CD4-positive, alpha-beta T cell treated with Interleukin-1 beta for 1 hour (primary cell): ENCODE results near the gene CISH.

Source experiments
- DNase-seq, 2 donors: peaks; one replicate each; pipeline ENCODE4 v3.0.0-alpha.2; 2020 to 2022

CISH gene

DNA sequence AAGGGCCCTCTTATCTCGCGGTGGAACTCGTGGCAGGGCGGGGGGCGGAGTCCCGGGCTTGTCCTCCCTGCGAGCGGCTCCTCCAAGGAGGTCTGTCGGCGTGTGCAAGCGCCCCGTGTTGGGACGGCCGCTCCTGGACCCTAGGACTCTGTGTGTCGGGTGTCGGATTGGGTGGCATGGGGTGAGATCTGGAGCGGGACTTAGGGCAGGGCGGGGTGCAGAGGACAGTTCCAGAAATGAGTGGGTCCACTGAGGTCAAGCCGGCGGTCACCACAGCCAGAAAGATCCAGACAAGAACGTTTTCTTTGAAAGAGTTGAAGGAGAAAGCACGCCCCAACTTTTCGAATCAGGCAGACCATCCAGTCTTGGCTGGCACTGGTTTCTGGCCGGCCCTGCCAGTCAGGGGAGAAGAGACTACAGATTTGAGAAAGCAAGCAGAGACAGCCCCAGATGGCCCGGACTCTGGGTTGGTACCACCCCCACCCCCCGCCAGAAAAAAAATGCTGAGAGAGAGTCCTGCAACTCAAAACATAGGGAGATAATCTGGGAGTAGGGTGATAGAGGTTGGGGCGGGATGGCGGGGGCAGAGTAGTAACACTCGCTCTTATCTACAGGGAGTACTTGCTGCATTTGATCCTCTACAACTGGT lies 784 bp upstream of the CISH start:
- DNase-seq: no peak

DNA sequence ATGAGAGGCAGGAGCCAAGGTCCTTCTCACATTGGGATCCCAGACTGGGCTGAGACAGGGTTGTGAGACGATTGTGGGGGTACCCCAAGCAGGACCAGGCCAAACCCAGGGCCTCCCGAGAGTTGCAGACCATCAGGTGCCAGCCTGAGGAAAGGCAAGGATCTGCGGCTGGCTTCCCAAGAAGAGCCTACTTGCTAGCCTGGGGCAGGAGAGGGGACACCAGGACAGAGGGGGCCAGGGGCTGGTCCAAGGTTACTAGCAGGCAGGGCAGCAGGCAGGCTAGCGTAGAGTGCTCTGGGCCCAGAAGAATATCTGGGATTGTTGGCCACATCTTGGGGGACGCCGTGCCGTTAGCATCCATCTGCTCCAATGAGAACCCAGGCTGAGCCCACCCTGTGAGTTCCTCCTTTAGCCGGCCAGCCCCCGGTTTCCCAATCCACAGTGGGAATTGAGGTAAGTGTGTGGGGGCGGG lies 546 bp downstream of the CISH start:
- DNase-seq: no peak

DNA sequence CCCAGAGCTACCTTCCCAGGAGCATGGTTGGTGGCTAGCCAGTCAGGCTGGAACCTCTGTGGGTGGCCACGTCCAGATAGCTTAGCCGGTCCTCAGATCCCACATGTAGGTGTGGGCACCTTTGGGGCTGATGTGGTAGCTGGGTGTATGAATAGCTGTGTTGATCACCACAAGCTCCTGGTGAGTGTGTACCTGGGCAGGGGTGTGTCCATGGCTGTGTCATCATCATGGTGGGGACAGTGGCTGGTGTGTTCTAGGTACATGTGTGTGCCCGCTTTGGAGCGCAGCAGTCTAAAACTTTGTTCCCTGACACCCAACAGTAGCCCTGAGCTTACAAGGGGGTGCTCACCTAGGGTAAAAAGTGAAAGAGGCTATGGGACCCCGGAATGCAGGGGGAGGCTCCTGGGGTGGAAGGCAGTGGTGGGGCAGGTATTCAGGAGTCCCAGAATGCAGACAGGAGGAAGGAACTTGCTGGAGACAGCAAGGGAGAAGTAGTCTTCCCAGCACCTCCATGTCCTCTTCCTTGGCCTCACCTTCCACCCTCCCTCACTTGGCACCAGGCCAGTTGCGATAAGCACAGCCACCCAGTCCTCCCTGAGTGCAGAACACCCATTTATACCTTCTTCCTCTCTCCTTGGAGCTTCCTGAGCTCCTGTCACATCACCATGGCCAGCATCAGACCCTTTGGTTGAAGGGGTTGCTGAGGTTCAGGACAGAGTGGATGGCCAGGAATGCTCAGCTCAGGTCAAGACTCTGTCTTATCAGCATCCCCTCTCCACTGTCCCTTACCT lies 1.2 kb downstream of the CISH start:
- no peak for DNase-seq

DNA sequence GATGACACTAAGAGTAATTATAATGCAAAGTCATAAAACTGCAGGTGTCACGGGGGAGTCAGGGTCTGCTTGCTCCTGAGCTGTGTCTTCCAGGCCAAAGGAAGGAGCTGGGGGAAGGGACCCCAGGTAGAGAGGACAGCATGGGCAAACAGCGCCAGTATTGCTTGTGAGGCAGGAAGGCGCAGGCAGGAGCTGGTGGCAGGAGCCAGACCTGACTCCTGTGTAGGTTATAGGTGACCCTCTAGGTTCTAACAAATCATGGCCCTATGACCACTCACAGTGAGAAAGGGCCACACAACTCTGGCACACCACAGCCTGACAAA lies 1.9 kb downstream of the CISH start:
- DNase-seq: no peak

DNA sequence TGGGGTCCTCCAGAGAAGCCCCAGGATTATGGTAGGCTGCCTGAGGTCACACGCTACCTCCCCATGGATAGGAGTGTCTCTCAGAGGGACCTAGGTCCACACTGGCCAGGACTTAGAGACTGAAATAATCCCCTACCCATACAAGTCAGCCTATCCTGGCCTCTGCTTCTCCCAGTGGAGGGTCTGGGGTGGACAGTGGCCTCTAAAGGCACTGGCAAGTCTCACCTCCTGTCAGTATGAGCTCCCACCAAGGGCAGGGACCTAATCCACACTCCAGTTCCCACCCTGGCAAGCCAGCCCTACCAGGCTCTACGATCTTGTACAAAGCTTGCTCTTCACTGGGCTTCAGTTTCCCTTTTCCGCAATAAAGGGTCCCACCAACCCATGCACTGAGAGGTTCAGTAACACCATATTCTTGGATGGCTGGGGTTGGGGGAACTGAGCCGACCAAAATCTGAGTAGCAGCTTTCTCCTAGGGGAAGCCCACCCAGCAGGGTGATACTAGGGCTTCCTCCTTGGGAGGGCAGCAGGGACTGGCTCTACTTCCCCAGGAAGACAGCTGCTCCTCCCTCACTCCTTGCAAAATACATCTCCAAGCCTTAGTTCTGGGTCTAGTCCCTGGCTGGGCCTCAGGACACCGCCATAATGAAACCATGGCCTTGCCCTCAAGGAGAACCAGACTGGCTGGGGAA lies 2.4 kb downstream of the CISH start:
- DNase-seq: no peak

DNA sequence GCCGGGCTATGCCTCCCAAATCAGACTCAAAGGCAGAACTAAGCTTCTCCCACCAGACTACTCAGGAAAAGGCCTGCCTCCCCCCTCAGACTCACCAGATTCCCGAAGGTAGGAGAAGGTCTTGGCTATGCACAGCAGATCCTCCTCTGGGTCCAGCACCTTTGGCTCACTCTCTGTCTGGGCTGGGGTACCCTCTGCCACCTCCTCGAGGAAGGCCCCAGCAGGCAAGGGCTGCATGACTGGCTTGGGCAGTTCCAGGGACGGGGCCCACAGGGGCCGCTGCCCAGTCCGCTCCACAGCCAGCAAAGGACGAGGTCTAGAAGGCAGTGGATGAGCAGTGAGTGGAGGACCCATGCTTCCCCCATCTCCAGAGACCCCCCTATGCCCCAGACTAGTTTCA lies 3.3 kb downstream of the CISH start:
- no peak for DNase-seq

DNA sequence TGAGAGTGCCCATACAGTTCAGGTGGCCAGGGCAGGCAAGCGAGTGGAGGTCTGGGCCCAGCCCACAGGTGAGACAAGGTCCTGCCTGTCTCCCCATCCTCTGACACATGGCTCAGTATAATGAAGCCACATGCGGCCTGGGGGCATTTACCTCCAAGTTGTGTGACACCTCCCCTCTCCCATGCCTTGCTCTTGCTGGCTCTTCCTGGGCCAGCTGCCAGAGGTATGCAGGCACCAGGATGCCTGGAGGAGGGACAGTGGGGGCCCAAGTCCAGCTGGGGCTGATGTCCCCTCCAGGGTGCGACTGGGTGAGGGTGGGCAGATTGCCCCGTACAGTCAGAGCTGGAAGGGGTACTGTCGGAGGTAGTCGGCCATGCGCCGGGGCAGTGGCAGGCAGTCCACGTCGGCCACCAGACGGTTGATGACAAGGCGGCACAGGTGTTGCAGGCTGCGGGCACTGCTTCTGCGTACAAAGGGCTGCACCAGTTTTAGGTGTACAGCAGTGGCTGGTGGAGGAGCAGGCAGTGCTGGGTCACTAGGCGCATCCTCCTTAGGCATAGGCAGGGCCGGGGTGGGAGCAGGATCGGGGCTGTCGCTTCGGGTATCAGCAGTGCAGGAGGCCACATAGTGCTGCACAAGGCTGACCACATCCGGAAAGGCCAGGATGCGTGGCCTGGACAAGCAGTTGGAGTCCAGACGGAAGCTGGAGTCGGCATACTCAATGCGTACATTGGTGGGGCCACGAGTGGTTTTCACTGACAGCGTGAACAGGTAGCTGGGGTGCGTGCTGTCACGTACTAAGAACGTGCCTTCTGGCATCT lies 4.1 kb downstream of the CISH start:
- DNase-seq: no peak

DNA sequence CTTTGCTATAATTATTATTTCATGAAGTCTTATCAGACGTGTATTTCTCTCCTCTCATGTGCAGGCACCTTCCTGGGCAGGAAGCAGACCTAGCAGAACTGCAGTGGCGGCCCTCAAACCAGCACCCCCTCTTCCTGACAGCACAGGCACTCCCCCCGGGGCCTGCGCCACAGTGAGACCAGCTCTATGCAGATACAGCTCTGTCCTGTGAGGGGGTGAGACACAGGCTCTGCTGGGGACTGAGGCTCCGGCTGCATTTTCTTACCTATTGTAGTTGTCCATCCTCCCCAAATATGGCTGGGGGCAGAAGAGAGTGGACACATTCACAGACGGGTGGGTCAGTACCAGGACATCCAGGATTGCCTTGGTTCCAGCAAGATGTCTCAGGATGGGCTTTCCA lies 5.0 kb downstream of the CISH start:
- DNase-seq: peak; percentile 31 to 46

DNA sequence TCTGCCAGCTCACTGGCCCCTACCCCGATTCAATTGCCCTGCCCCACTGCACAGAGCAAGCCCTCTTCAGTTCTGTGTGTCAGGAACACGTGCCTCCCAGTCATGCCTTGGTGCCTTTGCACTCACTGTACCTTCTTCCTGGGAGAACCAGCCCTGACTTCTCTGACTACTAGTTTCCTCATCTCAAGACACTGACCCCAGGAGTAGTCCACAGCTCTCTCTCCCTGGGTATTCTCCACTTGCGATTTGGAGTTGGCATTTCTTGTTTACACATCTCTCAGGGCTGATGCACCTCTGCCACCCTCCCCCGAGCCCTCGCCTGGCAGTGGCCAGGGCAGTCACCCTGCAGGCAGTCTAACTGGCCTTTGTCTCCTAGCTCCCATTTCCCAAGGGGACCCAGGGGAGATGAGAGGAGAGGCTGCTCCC lies 5.7 kb downstream of the CISH start:
- no peak for DNase-seq

DNA sequence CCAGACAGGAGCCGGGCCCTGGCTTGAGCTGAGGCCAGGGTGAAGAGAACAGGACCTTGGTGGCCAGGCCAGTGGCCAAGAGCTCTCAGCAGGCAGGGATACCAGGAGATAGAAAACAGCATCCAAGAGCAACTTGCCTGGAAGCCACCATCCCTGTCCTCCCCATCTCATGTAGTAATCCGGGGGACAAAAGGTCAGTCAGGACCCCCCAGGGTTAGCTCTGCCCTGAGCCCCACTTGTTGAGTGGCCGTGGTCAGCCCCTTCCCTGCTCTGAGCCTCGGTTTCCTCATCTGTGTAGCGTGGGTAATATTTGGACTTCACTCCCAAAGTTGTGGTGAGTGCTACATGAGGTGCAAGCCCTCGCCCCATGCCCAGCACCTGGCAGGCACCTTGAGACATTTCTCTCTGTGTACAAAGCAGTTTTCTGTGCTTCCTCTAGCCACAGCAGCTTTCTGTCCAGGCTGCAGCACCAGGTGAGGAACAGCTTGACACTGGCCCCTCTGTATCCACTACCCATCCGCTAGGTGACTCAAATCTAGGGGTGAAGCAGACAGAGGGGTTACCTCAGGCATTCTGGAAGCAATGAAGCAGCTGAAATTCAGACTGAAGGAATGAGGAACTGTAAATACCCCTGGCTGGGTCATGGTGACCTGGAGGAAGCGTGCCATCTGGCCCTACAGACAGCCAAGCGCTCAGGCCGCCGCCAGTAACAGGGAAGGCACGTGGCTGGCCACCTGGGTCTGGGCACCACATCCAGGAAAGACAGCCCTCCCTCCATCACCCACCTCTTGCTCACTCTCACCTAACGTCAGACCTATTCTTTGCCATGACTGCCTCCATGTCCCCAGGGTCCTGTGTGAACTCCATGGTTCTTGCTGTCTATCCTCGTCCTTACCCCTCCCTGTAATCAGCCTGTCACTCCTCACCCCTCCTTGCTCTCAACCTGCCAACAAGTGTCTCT lies 6.7 kb downstream of the CISH start:
- DNase-seq: peak in 1 of 2 donors; percentile 30

DNA sequence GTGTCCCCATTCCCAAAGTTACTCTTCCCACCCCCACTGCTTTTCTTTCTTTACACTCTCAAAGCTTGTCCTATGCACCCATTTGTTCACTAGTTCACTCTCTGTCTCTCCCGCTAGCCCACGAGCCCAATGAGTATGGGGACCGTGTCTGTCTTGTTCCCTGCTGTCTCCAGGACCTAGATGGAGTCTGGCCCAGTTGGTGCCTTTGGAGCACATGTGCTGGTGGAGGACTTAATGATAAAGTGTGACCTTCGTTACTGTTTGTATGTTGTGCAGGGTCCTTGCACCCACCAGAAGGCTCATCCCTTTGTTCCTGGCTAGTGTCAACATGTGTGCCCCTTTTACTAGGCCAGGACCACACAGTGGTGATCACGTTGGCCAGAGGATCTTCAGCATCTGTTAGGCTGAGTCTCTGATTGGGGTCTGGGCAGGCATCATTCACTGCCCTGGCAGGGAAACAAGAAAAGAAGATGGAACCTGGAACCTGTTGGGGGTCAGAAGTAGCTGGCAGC lies 7.4 kb downstream of the CISH start:
- DNase-seq: no peak

DNA sequence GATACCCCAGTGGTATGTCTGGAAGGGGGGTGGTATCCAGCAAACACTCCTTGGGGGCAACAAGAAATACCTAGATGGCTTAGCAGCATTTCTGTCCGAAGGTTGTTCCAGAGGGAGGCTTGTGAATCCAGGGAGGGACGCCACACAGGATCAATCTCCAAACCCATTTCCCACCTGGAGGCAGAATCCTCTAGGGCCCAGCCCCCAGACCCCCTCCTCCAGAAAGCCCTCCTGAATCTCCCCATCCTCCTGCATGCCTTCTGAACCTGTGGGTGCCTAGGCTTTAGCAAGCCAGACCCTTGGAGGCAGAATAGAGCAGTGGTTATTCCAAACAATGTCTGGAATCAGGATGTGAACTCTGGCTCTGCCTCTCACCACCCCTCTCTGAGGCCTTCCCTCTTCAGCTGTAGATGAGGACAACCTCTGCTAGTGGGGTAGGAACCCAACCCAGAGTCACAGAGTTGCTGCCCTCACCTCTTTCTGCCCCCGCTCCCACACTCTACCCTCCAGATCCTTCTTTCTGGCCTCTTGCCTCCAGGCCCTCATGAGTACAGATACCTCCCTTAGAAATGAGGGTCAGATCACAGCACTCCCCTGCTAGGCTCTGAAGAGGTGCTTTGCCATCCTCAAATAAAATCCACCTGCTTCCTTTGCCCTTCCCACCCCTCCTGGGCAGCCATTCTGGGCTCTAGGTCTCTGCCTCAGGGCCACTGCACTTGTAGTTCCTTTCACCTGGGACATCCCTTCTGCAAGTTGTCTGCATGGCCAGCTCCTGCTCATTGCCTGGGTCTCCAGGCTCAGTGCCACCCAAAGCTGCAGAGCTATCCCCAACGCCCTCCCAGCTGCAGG lies 8.1 kb downstream of the CISH start:
- DNase-seq: no peak

DNA sequence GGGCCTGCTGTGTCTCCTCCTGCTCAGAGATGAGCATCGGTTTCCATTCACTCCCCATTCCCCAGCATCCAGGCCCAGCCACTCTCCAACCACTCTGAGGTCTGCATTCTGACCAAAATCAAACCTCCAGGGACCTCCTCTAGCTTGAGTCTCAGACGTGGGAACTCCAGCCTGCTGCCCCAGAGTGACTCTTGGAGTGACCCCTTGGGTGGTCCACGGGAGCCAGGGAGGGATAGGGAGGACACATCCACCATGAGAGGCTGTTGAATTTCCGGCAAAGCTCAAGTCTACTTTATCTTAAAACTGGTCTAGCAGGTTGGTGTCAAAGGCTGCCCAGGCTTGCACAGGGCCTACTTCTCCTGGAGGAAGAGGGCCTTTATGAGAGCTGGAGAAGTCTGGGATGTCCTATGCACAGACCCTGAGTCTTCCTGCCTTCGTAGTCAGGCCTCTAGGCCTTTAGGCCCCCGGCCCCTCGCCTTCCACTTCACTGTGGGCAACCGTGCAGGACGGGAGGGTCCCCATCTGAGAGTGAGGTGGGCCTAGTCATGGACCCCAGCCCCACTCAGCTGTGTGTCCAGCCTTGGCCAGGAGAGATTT lies 8.9 kb downstream of the CISH start:
- no peak for DNase-seq

DNA sequence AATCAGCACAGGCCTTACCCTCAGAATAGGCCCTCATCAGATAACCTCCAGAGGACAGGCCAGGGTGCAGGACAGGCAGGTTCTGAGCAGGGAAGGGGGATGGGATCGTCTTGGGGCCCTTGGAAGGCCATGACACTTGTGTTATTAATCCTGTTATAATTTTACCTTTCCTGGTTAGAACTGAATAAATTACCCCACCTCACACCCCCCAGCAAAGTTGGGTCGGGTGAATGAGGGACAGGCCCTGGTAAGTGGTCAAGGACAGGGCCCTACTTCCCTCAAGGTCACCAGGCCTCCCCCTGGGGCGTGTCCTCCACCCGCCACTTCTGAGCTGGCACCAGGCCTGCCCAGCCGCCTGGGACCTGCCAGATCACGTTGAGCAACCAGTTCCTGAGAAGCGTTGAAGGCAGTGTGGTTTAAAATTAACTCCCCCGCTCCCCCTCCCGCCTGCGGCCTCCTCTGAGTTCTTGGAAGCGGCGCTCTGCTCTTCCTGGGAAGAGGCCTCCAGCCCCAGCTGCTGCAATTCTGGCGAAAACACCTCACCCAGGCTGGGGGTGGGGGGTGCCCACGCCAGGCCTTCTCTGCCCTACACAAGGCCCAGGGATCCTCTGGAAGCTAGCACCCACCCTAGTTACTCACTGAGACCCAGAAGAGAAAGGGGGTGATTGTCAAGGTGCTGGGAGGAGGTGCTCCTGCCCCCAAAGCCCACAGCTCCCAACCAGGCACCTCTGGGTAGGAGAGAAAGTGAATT lies 10.6 kb downstream of the CISH start:
- DNase-seq: peak; percentile 70 to 77

DNA sequence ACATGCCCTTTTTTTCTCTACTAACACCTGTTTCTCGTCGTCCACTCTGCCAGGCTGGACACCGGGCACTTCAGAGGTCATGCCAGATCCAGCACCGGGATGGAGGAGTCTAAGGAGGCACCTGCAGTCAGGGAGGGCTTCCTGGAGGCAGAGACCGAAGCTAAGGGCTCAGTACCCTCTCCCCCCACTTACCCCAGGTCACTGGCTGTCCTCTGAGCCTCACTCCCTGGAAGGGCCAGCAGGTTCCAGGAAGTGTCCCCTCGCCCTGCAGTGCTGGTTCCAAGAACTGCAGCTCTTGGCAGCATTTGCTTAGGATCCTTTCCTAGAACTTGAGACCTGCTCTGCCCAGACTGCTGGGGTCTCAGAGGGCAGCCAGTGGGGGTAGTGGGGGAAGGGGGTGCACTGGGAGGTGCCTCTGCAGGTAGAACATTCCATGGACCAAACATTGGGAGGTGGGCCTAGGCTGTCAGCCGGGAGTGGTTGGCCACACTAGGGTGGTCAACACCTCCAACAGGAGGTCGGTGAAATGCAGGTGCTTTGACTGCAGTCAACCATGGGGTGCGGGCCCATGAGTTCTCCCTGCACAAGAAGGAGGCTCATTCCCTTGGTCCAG lies 11.3 kb downstream of the CISH start:
- DNase-seq: no peak

DNA sequence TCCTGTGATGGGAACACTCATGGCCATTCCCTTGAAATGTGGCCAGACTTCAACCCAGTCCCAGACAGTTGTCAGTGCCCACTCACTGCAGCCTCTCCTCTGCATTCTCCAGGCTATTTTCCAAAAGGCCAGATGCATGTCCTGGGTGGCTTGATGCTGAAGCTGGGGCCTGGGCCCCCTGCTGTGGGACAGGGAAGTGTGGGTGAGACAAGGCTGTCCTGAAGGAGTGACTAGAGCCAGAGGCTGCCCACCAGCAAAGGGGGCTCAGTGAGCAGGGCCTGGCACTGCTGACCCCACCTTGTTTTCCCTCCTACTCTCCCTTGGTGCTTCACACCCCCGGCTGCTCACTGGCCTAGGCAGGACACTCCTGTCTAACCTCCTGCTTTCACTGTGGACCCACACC lies 11.9 kb downstream of the CISH start:
- DNase-seq: no peak

DNA sequence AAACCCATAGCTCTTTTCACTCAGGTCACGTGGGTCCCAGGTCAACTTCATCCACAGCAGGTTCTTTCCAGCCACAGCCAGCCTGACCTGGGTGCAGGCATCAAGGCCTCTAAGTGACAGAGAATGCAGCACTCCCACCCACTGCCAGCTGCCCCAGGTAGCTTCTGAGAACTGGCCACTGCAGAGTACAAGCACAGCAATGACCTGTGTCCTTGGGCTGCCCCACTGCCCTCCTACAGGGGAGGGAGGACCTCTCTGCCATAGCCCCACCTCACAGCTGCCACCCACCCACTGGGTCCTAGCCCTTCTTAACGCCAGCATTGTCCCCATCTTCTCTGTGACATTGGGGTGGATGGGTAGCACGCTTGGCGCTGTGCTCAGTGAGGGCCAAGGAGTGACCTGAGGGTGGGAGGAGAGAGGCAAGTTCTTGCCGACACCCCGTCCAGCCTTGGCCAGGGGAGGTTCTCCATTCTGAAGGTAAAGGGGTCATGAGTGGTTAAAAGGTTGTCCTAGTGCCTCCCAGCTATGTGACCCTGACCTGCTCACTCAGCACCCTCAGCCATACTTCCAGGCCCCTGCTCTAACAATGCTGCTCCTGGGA lies 12.4 kb downstream of the CISH start:
- no peak for DNase-seq

DNA sequence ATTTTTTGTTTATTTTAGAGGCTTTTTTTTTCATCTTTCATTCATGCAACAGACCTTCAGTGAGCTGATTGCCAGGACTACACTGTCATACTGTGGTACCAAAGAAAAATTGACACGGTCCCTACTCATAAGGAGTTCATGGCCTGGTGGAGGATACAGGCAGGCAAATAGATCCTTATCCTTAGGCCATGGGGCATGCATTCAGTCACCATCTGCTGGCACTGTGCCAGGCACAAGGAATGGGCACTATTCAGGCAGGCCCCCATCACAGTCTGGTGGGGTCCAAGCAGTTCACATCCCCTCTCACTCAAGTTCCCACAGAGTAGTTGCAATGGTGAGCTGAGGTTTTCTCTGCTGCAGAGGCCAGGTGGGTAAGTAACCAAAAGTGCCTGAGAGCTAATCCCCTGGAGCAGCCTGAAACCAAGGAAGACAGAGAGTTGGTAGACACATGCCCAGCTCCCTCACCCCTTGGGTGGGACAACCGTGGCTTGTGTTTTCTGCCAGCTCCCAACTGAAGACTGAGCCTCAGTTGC lies 17.3 kb downstream of the CISH start:
- DNase-seq: no peak
